Measurements from ENCODE around the gene ACYP1.

ACYP1 gene

DNA sequence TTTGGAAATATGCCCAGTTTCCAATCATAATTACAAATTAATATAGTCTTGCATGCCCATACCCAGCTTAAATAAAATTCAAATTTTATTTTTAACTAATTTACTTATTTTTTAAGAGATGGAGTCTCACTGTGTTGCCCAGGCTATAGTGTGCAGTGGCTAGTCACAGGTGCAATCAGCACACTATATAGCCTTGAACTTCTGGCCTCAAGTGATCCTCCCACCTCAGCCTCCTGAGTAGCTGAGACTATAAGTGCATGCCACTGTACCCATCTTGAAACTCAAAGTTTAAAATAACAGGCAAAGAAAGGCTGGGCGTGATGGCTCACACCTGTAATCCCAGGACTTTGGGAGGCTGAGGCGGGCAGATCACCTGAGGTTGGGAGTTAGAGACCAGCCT lies 22.9 kb downstream of the ACYP1 start:
- Histone ChIP-seq H3K36me3 (ENCODE audit: control insufficient read depth in 1 of 2, insufficient read depth in 2 of 2, low read length in 2 of 2) (peaks cover 2 to 7% of the 10 kb centered on the region in 2 experiments), H2BK12ac (ENCODE audit: low read length) (no peak overlapping the region), H4K91ac (ENCODE audit: low read depth, low read length) (no peak overlapping the region), H3K79me2 (ENCODE audit: control insufficient read depth, insufficient read depth, low read length, poor library complexity) (no peaks in the 10 kb centered on the region), H3K23ac (ENCODE audit: low read length) (no peak overlapping the region), H4K12ac (ENCODE audit: low read depth, low read length) (no peak overlapping the region), H3K4me3 (ENCODE audit: low read depth, low read length) (no peak overlapping the region), H2AFZ (ENCODE audit: insufficient read depth, low read length, poor library complexity) (no peak overlapping the region), H3K27ac (ENCODE audit: low read depth, low read length) (no peak overlapping the region), H4K8ac (ENCODE audit: low read depth, low read length) (no peak overlapping the region), H3K9ac (ENCODE audit: low read length) (no peak overlapping the region), H2BK5ac (ENCODE audit: low read depth, low read length, poor library complexity) (no peak overlapping the region), H3K4me2 (ENCODE audit: low read length) (no peak overlapping the region), H3K27me3 (ENCODE audit: insufficient read depth, low read length) (no peaks in the 10 kb centered on the region), H2BK120ac (ENCODE audit: insufficient read depth, low read length, poor library complexity) (no peak overlapping the region), H2AK5ac (ENCODE audit: low read length) (no peak overlapping the region), H3K4me1 (ENCODE audit: control insufficient read depth in 1 of 2, insufficient read depth in 2 of 2, low read length in 2 of 2) (peaks cover 4% of the 10 kb centered on the region in 2 experiments), H3K14ac (ENCODE audit: low read length) (no peak overlapping the region), H3K9me3 (ENCODE audit: insufficient read depth, low read depth, low read length) (no peaks in the 10 kb centered on the region), H3K4ac (ENCODE audit: low read depth, low read length) (no peak overlapping the region), H3K79me1 (ENCODE audit: low read length) (no peaks in the 10 kb centered on the region), H3K18ac (ENCODE audit: low read length) (no peak overlapping the region)
- no peak for DNase-seq
- WGBS (ENCODE audit: extremely low coverage, insufficient coverage, insufficient read length), result no CpG with 5 or more reads among the region's 2 CpGs

DNA sequence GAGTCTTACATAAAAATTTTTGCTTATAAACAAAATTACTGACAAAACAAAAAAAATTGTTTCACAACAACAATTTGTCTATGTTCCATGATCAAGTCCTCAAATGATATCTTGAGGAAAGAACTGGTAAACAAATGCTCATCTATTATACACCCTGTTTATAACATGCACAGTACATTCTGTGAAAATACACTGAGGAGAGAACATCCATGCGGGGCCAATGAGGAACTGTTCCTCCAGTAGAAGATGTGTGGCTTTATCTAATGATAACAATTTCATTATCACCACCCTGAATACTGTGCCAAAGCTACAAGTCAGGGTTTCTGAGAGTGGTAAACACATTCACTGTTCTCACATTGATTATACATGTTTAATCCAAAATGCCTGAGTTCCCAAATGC lies 23.3 kb downstream of the ACYP1 start:
- H3K9me3 ChIP-seq (ENCODE audit: insufficient read depth, low read depth, low read length), result no peaks in the 10 kb centered on the region
- H3K27me3 ChIP-seq (ENCODE audit: insufficient read depth, low read length), result no peaks in the 10 kb centered on the region
- H3K23ac ChIP-seq (ENCODE audit: low read length), result no peak overlapping the region
- H3K36me3 ChIP-seq (ENCODE audit: control insufficient read depth in 1 of 2, insufficient read depth in 2 of 2, low read length in 2 of 2), result peaks cover 2 to 7% of the 10 kb centered on the region in 2 experiments
- H3K4me2 ChIP-seq (ENCODE audit: low read length), result no peak overlapping the region
- H2AFZ ChIP-seq (ENCODE audit: insufficient read depth, low read length, poor library complexity), result no peak overlapping the region
- H2BK12ac ChIP-seq (ENCODE audit: low read length), result no peak overlapping the region
- H3K4me3 ChIP-seq (ENCODE audit: low read depth, low read length), result no peak overlapping the region
- no CpG with 5 or more reads among the region's 1 CpG for WGBS (ENCODE audit: extremely low coverage, insufficient coverage, insufficient read length)
- H4K91ac ChIP-seq (ENCODE audit: low read depth, low read length), result no peak overlapping the region
- peaks cover 4% of the 10 kb centered on the region in 2 experiments for H3K4me1 ChIP-seq (ENCODE audit: control insufficient read depth in 1 of 2, insufficient read depth in 2 of 2, low read length in 2 of 2)
- H3K27ac ChIP-seq (ENCODE audit: low read depth, low read length), result no peak overlapping the region
- no peak overlapping the region for H4K8ac ChIP-seq (ENCODE audit: low read depth, low read length)
- no peaks in the 10 kb centered on the region for H3K79me2 ChIP-seq (ENCODE audit: control insufficient read depth, insufficient read depth, low read length, poor library complexity)
- no peak overlapping the region for H3K9ac ChIP-seq (ENCODE audit: low read length)
- H2AK5ac ChIP-seq (ENCODE audit: low read length), result no peak overlapping the region
- no peak for DNase-seq
- no peak overlapping the region for H3K18ac ChIP-seq (ENCODE audit: low read length)
- H2BK5ac ChIP-seq (ENCODE audit: low read depth, low read length, poor library complexity), result no peak overlapping the region
- H3K4ac ChIP-seq (ENCODE audit: low read depth, low read length), result no peak overlapping the region
- H2BK120ac ChIP-seq (ENCODE audit: insufficient read depth, low read length, poor library complexity), result no peak overlapping the region
- H4K12ac ChIP-seq (ENCODE audit: low read depth, low read length), result no peak overlapping the region
- H3K14ac ChIP-seq (ENCODE audit: low read length), result no peak overlapping the region
- no peaks in the 10 kb centered on the region for H3K79me1 ChIP-seq (ENCODE audit: low read length)

DNA sequence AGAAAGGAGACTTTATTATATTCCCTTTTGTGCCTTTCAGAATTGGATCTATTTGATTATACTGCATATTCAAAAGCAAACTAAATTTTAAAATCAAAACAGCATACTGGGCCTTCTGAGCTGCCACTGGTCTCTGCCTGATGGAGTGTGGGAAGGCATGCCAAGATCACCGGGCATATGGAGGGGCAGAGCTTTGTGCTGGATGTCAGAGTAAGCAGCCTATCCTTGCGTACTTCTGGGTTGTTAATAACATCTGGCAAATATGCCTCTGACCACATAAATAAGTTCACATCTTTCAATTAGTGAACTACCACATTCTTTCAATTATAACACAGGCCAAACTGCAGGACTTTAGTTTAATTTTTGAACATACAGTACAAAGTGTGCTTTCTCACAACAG lies 30.9 kb downstream of the ACYP1 start:
- Histone ChIP-seq H3K79me2 (ENCODE audit: control insufficient read depth, insufficient read depth, low read length, poor library complexity) (no peaks in the 10 kb centered on the region), H3K27ac (ENCODE audit: low read depth, low read length) (no peak overlapping the region), H2BK5ac (ENCODE audit: low read depth, low read length, poor library complexity) (no peak overlapping the region), H3K23ac (ENCODE audit: low read length) (no peak overlapping the region), H2AFZ (ENCODE audit: insufficient read depth, low read length, poor library complexity) (no peak overlapping the region), H4K91ac (ENCODE audit: low read depth, low read length) (no peak overlapping the region), H3K9ac (ENCODE audit: low read length) (no peak overlapping the region), H3K9me3 (ENCODE audit: insufficient read depth, low read depth, low read length) (no peaks in the 10 kb centered on the region), H4K8ac (ENCODE audit: low read depth, low read length) (no peak overlapping the region), H2BK12ac (ENCODE audit: low read length) (no peak overlapping the region), H3K36me3 (ENCODE audit: control insufficient read depth in 1 of 2, insufficient read depth in 2 of 2, low read length in 2 of 2) (peaks cover 13% of the 10 kb centered on the region in 2 experiments), H3K4me1 (ENCODE audit: control insufficient read depth in 1 of 2, insufficient read depth in 2 of 2, low read length in 2 of 2) (no peaks in the 10 kb centered on the region), H3K79me1 (ENCODE audit: low read length) (no peaks in the 10 kb centered on the region), H2AK5ac (ENCODE audit: low read length) (no peak overlapping the region), H3K18ac (ENCODE audit: low read length) (no peak overlapping the region), H4K12ac (ENCODE audit: low read depth, low read length) (no peak overlapping the region), H3K27me3 (ENCODE audit: insufficient read depth, low read length) (no peaks in the 10 kb centered on the region), H3K4ac (ENCODE audit: low read depth, low read length) (no peak overlapping the region), H3K4me2 (ENCODE audit: low read length) (no peak overlapping the region), H3K14ac (ENCODE audit: low read length) (no peak overlapping the region), H2BK120ac (ENCODE audit: insufficient read depth, low read length, poor library complexity) (no peak overlapping the region), H3K4me3 (ENCODE audit: low read depth, low read length) (no peak overlapping the region)
- DNase-seq, result no peak
- no CpG with 5 or more reads among the region's 2 CpGs for WGBS (ENCODE audit: extremely low coverage, insufficient coverage, insufficient read length)

DNA sequence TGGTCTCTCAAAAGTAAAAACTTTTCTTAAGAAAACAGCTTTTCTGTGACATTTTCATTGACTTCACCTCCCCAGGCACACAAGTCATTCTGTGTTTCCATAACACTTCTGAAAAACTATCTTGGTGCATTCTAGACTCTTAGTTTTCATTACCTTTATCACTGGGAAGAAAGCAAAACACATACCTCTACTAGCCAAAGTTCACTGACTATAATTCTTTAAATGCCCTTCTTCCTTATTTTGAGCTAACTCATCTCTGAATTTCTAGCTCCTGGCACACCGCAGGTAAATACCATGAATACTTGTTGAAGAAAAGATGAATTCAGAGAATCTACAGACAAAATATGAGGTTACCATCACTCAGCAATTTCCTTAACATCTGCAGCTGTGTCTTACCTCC lies 33.7 kb downstream of the ACYP1 start:
- H3K18ac ChIP-seq (ENCODE audit: low read length), result no peak overlapping the region
- H3K36me3 ChIP-seq (ENCODE audit: control insufficient read depth in 1 of 2, insufficient read depth in 2 of 2, low read length in 2 of 2), result peaks cover 9 to 15% of the 10 kb centered on the region in 2 experiments
- H2BK5ac ChIP-seq (ENCODE audit: low read depth, low read length, poor library complexity), result no peak overlapping the region
- no peak overlapping the region for H3K4me2 ChIP-seq (ENCODE audit: low read length)
- no peak overlapping the region for H3K27ac ChIP-seq (ENCODE audit: low read depth, low read length)
- H3K4me1 ChIP-seq (ENCODE audit: control insufficient read depth in 1 of 2, insufficient read depth in 2 of 2, low read length in 2 of 2), result no peaks in the 10 kb centered on the region
- no peak overlapping the region for H3K23ac ChIP-seq (ENCODE audit: low read length)
- H2AFZ ChIP-seq (ENCODE audit: insufficient read depth, low read length, poor library complexity), result no peak overlapping the region
- no peaks in the 10 kb centered on the region for H3K27me3 ChIP-seq (ENCODE audit: insufficient read depth, low read length)
- no peak overlapping the region for H2BK120ac ChIP-seq (ENCODE audit: insufficient read depth, low read length, poor library complexity)
- WGBS (ENCODE audit: extremely low coverage, insufficient coverage, insufficient read length), result no CpG with 5 or more reads among the region's 1 CpG
- peak; percentile 36 to 83 for DNase-seq
- no peak overlapping the region for H2AK5ac ChIP-seq (ENCODE audit: low read length)
- no peak overlapping the region for H3K9ac ChIP-seq (ENCODE audit: low read length)
- H2BK12ac ChIP-seq (ENCODE audit: low read length), result no peak overlapping the region
- H4K12ac ChIP-seq (ENCODE audit: low read depth, low read length), result no peak overlapping the region
- H3K9me3 ChIP-seq (ENCODE audit: insufficient read depth, low read depth, low read length), result no peaks in the 10 kb centered on the region
- no peak overlapping the region for H4K91ac ChIP-seq (ENCODE audit: low read depth, low read length)
- H3K79me1 ChIP-seq (ENCODE audit: low read length), result no peaks in the 10 kb centered on the region
- no peak overlapping the region for H3K14ac ChIP-seq (ENCODE audit: low read length)
- no peak overlapping the region for H4K8ac ChIP-seq (ENCODE audit: low read depth, low read length)
- H3K4ac ChIP-seq (ENCODE audit: low read depth, low read length), result no peak overlapping the region
- H3K4me3 ChIP-seq (ENCODE audit: low read depth, low read length), result no peak overlapping the region
- no peaks in the 10 kb centered on the region for H3K79me2 ChIP-seq (ENCODE audit: control insufficient read depth, insufficient read depth, low read length, poor library complexity)

All from trophoblast cell (in vitro differentiated cells and primary cell).